ENCODE results near the gene MTRF1.
A peak's percentile ranks its signal among the peaks of the same experiment; 100 is the strongest.
"Not testable (repeated sequence)": the region's sequence is repeated elsewhere in the genome, so short reads cannot be mapped to it uniquely, and the experiment has no call there.

Gene MTRF1

GRCh38 chr13:41279156-41279555, 15.8 kb upstream of the MTRF1 start:
- not testable (repeated sequence) for DNase-seq

- no peak for DNase-seq
Observed at GRCh38 chr13:41276824-41277223, 13.4 kb upstream of the MTRF1 start.

GRCh38 chr13:41274881-41275280, 11.5 kb upstream of the MTRF1 start:
- no peak for DNase-seq

- no peak for DNase-seq
Observed at GRCh38 chr13:41273831-41274441, 10.6 kb upstream of the MTRF1 start.

- no peak for DNase-seq
Observed at GRCh38 chr13:41271456-41272285, 8.3 kb upstream of the MTRF1 start.

GRCh38 chr13:41268764-41269163, 5.4 kb upstream of the MTRF1 start:
- DNase-seq = peak; percentile 20 to 33 (median 28)

GRCh38 chr13:41267106-41267505, 3.7 kb upstream of the MTRF1 start:
- DNase-seq = no peak

- DNase-seq = no peak
Observed at GRCh38 chr13:41259875-41260501, 3.4 kb downstream of the MTRF1 start.

- DNase-seq = no peak
Observed at GRCh38 chr13:41257535-41257934, 5.8 kb downstream of the MTRF1 start.

GRCh38 chr13:41254902-41255301, 8.5 kb downstream of the MTRF1 start:
- no peak for DNase-seq

- no peak for DNase-seq
Observed at GRCh38 chr13:41250993-41251392, 12.4 kb downstream of the MTRF1 start.

GRCh38 chr13:41246969-41247680, 16.3 kb downstream of the MTRF1 start:
- no peak for DNase-seq

GRCh38 chr13:41244556-41244955, 18.8 kb downstream of the MTRF1 start:
- DNase-seq = peak in 1 of 4 experiments; percentile 6

- DNase-seq = no peak
Observed at GRCh38 chr13:41241626-41242025, 21.8 kb downstream of the MTRF1 start.

GRCh38 chr13:41236369-41236768, 27.0 kb downstream of the MTRF1 start:
- DNase-seq = no peak

- peak in 3 of 4 experiments; percentile 17 to 61 (median 46) for DNase-seq
Observed at GRCh38 chr13:41232578-41233480, 30.5 kb downstream of the MTRF1 start.

- DNase-seq = peak in 1 of 4 experiments; percentile 21
Observed at GRCh38 chr13:41231786-41232185, 31.6 kb downstream of the MTRF1 start.

- no peak for DNase-seq
Observed at GRCh38 chr13:41231025-41231677, 32.2 kb downstream of the MTRF1 start.

- DNase-seq = no peak
Observed at GRCh38 chr13:41229356-41229755, 34.0 kb downstream of the MTRF1 start.

GRCh38 chr13:41224113-41225110, 39.0 kb downstream of the MTRF1 start:
- DNase-seq = no peak
